Memory B cell (primary cell): ENCODE data around the gene POU2AF1.

Experiments
- ATAC-seq: fragments of 150-1000 bp; cut with Tn5 transposase; 2 replicates; pipeline ENCODE4 v1.10.0; 2021; ENCODE audit warnings: low read depth, mild to moderate bottlenecking, moderate library complexity
- DNase-seq, 2 donors: peaks; one replicate each; pipeline ENCODE4 v3.0.0; 2022; ENCODE audit warnings: low spot score in 2 of 2
- H3K27ac Mint-ChIP-seq: one replicate; pipeline ENCODE4 v1.8.0; 2022; ENCODE audit warnings: mild to moderate bottlenecking, moderate library complexity, mixed read lengths
- H3K27me3 Mint-ChIP-seq: one replicate; pipeline ENCODE4 v1.8.0; 2022; ENCODE audit warnings: mixed read lengths
- H3K36me3 Mint-ChIP-seq: one replicate; pipeline ENCODE4 v1.8.0; 2022; ENCODE audit warnings: mild to moderate bottlenecking, mixed read lengths
- H3K4me1 Mint-ChIP-seq: one replicate; pipeline ENCODE4 v1.8.0; 2022; ENCODE audit warnings: mixed read lengths
- H3K4me3 Mint-ChIP-seq: one replicate; pipeline ENCODE4 v1.8.0; 2022; ENCODE audit warnings: mild to moderate bottlenecking, moderate library complexity, mixed read lengths
- H3K9me3 Mint-ChIP-seq: one replicate; pipeline ENCODE4 v1.8.0; 2022; ENCODE audit warnings: mixed read lengths

The POU2AF1 gene

GRCh38 chr11:111388420-111388819, 9.3 kb upstream of the POU2AF1 start:
- ATAC-seq (no peak), DNase-seq (no peak)
- H3K27ac Mint-ChIP-seq: no peak overlapping the region
- H3K27me3 Mint-ChIP-seq: no peaks in the 10 kb centered on the region
- peaks cover 18% of the 10 kb centered on the region for H3K4me1 Mint-ChIP-seq
- H3K36me3 Mint-ChIP-seq: peaks cover 1% of the 10 kb centered on the region
- H3K9me3 Mint-ChIP-seq: no peaks in the 10 kb centered on the region
- H3K4me3 Mint-ChIP-seq: no peak overlapping the region

GRCh38 chr11:111387363-111387762, 8.3 kb upstream of the POU2AF1 start:
- H3K36me3 Mint-ChIP-seq: peaks cover 1% of the 10 kb centered on the region
- H3K9me3 Mint-ChIP-seq: no peaks in the 10 kb centered on the region
- no peak overlapping the region for H3K27ac Mint-ChIP-seq
- ATAC-seq (no peak), DNase-seq (no peak)
- H3K4me3 Mint-ChIP-seq: no peak overlapping the region
- H3K27me3 Mint-ChIP-seq: no peaks in the 10 kb centered on the region
- H3K4me1 Mint-ChIP-seq: peaks cover 19% of the 10 kb centered on the region

GRCh38 chr11:111386611-111387150, 7.6 kb upstream of the POU2AF1 start:
- no peaks in the 10 kb centered on the region for H3K27me3 Mint-ChIP-seq
- no peak overlapping the region for H3K27ac Mint-ChIP-seq
- peaks cover 1% of the 10 kb centered on the region for H3K36me3 Mint-ChIP-seq
- DNase-seq (no peak), ATAC-seq (no peak)
- no peaks in the 10 kb centered on the region for H3K9me3 Mint-ChIP-seq
- no peak overlapping the region for H3K4me3 Mint-ChIP-seq
- H3K4me1 Mint-ChIP-seq: peaks cover 23% of the 10 kb centered on the region

- Mint-ChIP-seq H3K27ac (no peak overlapping the region), H3K36me3 (peaks cover 1% of the 10 kb centered on the region), H3K4me3 (no peak overlapping the region), H3K27me3 (no peaks in the 10 kb centered on the region), H3K4me1 (peaks cover 33% of the 10 kb centered on the region), H3K9me3 (no peaks in the 10 kb centered on the region)
- ATAC-seq (no peak), DNase-seq (no peak)
Measured at GRCh38 chr11:111384494-111384893, 5.4 kb upstream of the POU2AF1 start.

- Mint-ChIP-seq H3K27ac (peak overlapping the region; percentile 81), H3K4me1 (peaks cover 27% of the 10 kb centered on the region), H3K36me3 (peaks cover 3% of the 10 kb centered on the region), H3K27me3 (no peaks in the 10 kb centered on the region), H3K4me3 (peak overlapping the region; percentile 30), H3K9me3 (no peaks in the 10 kb centered on the region)
- DNase-seq (no peak), ATAC-seq (no peak)
Measured at GRCh38 chr11:111382451-111382850, 3.4 kb upstream of the POU2AF1 start.

- peak overlapping the region; percentile 97 for H3K27ac Mint-ChIP-seq
- peak overlapping the region; percentile 100 for H3K4me3 Mint-ChIP-seq
- DNase-seq: peak in 1 of 2 donors; percentile 78
Measured at GRCh38 chr11:111379602-111380136, 594 bp upstream of the POU2AF1 start.

GRCh38 chr11:111378185-111378860, 752 bp downstream of the POU2AF1 start:
- H3K9me3 Mint-ChIP-seq: no peaks in the 10 kb centered on the region
- no peak for ATAC-seq
- H3K4me3 Mint-ChIP-seq: peak overlapping the region; percentile 100
- peaks cover 22% of the 10 kb centered on the region for H3K36me3 Mint-ChIP-seq
- peak overlapping the region; percentile 97 for H3K27ac Mint-ChIP-seq
- DNase-seq: no peak
- no peaks in the 10 kb centered on the region for H3K27me3 Mint-ChIP-seq
- peaks cover 43% of the 10 kb centered on the region for H3K4me1 Mint-ChIP-seq

More at GRCh38 chr11:111379602-111380136, 594 bp upstream of the POU2AF1 start:
- H3K4me1 Mint-ChIP-seq: peaks cover 38% of the 10 kb centered on the region
- H3K36me3 Mint-ChIP-seq: peaks cover 20% of the 10 kb centered on the region
- no peaks in the 10 kb centered on the region for H3K27me3 Mint-ChIP-seq
- ATAC-seq: peak; percentile 78
- H3K9me3 Mint-ChIP-seq: no peaks in the 10 kb centered on the region

- H3K27ac Mint-ChIP-seq: peak overlapping the region; percentile 97
- no peak for ATAC-seq
Measured at GRCh38 chr11:111376181-111376871, 2.7 kb downstream of the POU2AF1 start.

GRCh38 chr11:111373590-111373989, 5.5 kb downstream of the POU2AF1 start:
- H3K4me1 Mint-ChIP-seq: peaks cover 61% of the 10 kb centered on the region
- H3K36me3 Mint-ChIP-seq: peaks cover 48% of the 10 kb centered on the region
- no peaks in the 10 kb centered on the region for H3K9me3 Mint-ChIP-seq
- DNase-seq: no peak
- H3K27me3 Mint-ChIP-seq: no peaks in the 10 kb centered on the region
- H3K4me3 Mint-ChIP-seq: peak overlapping the region; percentile 78
- peak overlapping the region; percentile 97 for H3K27ac Mint-ChIP-seq
- ATAC-seq: no peak

More at GRCh38 chr11:111376181-111376871, 2.7 kb downstream of the POU2AF1 start:
- H3K4me3 Mint-ChIP-seq: peak overlapping the region; percentile 100
- H3K27me3 Mint-ChIP-seq: no peaks in the 10 kb centered on the region
- DNase-seq: no peak
- H3K4me1 Mint-ChIP-seq: peaks cover 46% of the 10 kb centered on the region
- H3K9me3 Mint-ChIP-seq: no peaks in the 10 kb centered on the region
- peaks cover 31% of the 10 kb centered on the region for H3K36me3 Mint-ChIP-seq

GRCh38 chr11:111372538-111372937, 6.5 kb downstream of the POU2AF1 start:
- Mint-ChIP-seq H3K27ac (peak overlapping the region; percentile 97), H3K4me3 (peak overlapping the region; percentile 89), H3K9me3 (no peaks in the 10 kb centered on the region), H3K27me3 (no peaks in the 10 kb centered on the region), H3K4me1 (peaks cover 70% of the 10 kb centered on the region), H3K36me3 (peaks cover 49% of the 10 kb centered on the region)
- no peak for ATAC-seq
- no peak for DNase-seq

- peaks cover 43% of the 10 kb centered on the region for H3K36me3 Mint-ChIP-seq
- DNase-seq: no peak
- peak overlapping the region; percentile 89 for H3K4me3 Mint-ChIP-seq
- H3K4me1 Mint-ChIP-seq: peaks cover 77% of the 10 kb centered on the region
- no peak for ATAC-seq
- H3K27me3 Mint-ChIP-seq: no peaks in the 10 kb centered on the region
- H3K9me3 Mint-ChIP-seq: no peaks in the 10 kb centered on the region
- peak overlapping the region; percentile 97 for H3K27ac Mint-ChIP-seq
Measured at GRCh38 chr11:111370902-111371578, 8.0 kb downstream of the POU2AF1 start.

- ATAC-seq (no peak), DNase-seq (no peak)
- Mint-ChIP-seq H3K36me3 (peaks cover 44% of the 10 kb centered on the region), H3K27me3 (no peaks in the 10 kb centered on the region), H3K4me1 (peaks cover 78% of the 10 kb centered on the region), H3K27ac (peak overlapping the region; percentile 97), H3K9me3 (no peaks in the 10 kb centered on the region), H3K4me3 (peak overlapping the region; percentile 89)
Measured at GRCh38 chr11:111370270-111370901, 8.7 kb downstream of the POU2AF1 start.

GRCh38 chr11:111368285-111368560, 10.9 kb downstream of the POU2AF1 start:
- H3K27ac Mint-ChIP-seq: peak overlapping the region; percentile 97
- peaks cover 86% of the 10 kb centered on the region for H3K4me1 Mint-ChIP-seq
- H3K9me3 Mint-ChIP-seq: no peaks in the 10 kb centered on the region
- ATAC-seq: no peak
- H3K36me3 Mint-ChIP-seq: peaks cover 50% of the 10 kb centered on the region
- peak overlapping the region; percentile 74 for H3K4me3 Mint-ChIP-seq
- no peak for DNase-seq
- no peaks in the 10 kb centered on the region for H3K27me3 Mint-ChIP-seq
